ENCODE data around the gene ANO1.

ANO1 gene

GRCh38 chr11:70144262-70144661, 66.1 kb downstream of the ANO1 start:
- no peak for ATAC-seq
- TF ChIP-seq, protein P1, sequence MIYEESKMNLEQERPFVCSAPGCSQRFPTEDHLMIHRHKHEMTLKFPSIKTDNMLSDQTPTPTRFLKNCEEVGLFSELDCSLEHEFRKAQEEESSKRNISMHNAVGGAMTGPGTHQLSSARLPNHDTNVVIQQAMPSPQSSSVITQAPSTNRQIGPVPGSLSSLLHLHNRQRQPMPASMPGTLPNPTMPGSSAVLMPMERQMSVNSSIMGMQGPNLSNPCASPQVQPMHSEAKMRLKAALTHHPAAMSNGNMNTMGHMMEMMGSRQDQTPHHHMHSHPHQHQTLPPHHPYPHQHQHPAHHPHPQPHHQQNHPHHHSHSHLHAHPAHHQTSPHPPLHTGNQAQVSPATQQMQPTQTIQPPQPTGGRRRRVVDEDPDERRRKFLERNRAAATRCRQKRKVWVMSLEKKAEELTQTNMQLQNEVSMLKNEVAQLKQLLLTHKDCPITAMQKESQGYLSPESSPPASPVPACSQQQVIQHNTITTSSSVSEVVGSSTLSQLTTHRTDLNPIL (CRISPR knock-in tag; IDR thresholded peaks at IDR 0.05; ENCODE audit: low read depth) = no peak
- TF ChIP-seq ZFP3 (CRISPR knock-in tag; IDR thresholded peaks at IDR 0.05) (no peak), POU6F1 (CRISPR knock-in tag; IDR thresholded peaks at IDR 0.05; ENCODE audit: borderline replicate concordance, low read depth) (no peak), ARNTL (CRISPR knock-in tag; IDR thresholded peaks at IDR 0.05; ENCODE audit: borderline replicate concordance, low read depth) (no peak), GLIS3 (CRISPR knock-in tag; IDR thresholded peaks at IDR 0.05) (no peak), ZFP30 (CRISPR knock-in tag; IDR thresholded peaks at IDR 0.05) (no peak), OSR1 (CRISPR knock-in tag; IDR thresholded peaks at IDR 0.05) (no peak), ZNF70 (CRISPR knock-in tag; IDR thresholded peaks at IDR 0.05) (no peak), PATZ1 (CRISPR knock-in tag; IDR thresholded peaks at IDR 0.05; ENCODE audit: borderline replicate concordance) (no peak), PPARA (CRISPR knock-in tag; IDR thresholded peaks at IDR 0.05; ENCODE audit: borderline replicate concordance) (no peak), CSRNP3 (CRISPR knock-in tag; IDR thresholded peaks at IDR 0.05) (no peak), RARB (CRISPR knock-in tag; IDR thresholded peaks at IDR 0.05) (no peak), CSDC2 (CRISPR knock-in tag; IDR thresholded peaks at IDR 0.05) (no peak), ZNF565 (CRISPR knock-in tag; conservative IDR thresholded peaks at IDR 0.05; ENCODE audit: low read depth) (no peak), BACH2 (CRISPR knock-in tag; IDR thresholded peaks at IDR 0.05; ENCODE audit: borderline replicate concordance) (no peak), ESRRG (CRISPR knock-in tag; IDR thresholded peaks at IDR 0.05) (no peak), ISL1 (CRISPR knock-in tag; IDR thresholded peaks at IDR 0.05) (no peak), TOX (CRISPR knock-in tag; IDR thresholded peaks at IDR 0.05; ENCODE audit: borderline replicate concordance) (no peak), TCF4 (CRISPR knock-in tag; IDR thresholded peaks at IDR 0.05; ENCODE audit: borderline replicate concordance) (no peak), ZNF8 (CRISPR knock-in tag; IDR thresholded peaks at IDR 0.05) (no peak)

DNA sequence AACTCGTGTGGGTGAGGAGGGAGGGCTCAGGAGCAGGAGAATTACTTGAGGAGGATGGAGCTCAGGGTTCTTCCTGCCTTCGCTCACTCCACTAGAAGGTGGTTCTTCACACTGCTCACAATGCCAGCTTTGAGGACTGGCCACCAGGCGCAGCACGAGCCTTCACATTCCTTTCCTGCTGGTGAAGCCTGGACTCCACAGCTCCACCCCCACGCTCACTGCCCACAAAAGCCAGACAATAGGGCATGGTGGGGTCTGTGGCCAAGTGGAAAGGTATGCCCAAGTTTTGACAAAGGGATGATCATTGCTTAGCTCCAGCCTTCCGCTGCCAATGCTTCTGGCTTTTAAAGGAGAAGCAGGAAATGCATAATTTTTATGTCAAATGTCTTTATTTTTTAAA, 67.0 kb downstream of the ANO1 start:
- ATAC-seq = 0 out of 3 replicates have a peak, but pooled peaks have one; percentile 33

GRCh38 chr11:70145841-70146240, 67.7 kb downstream of the ANO1 start:
- ATAC-seq = no peak
- TF ChIP-seq ZC3H10 (CRISPR knock-in tag; IDR thresholded peaks at IDR 0.05) (no peak), ESRRG (CRISPR knock-in tag; IDR thresholded peaks at IDR 0.05) (no peak), TOX (CRISPR knock-in tag; IDR thresholded peaks at IDR 0.05; ENCODE audit: borderline replicate concordance) (no peak), RARB (CRISPR knock-in tag; IDR thresholded peaks at IDR 0.05) (no peak), ARNTL (CRISPR knock-in tag; IDR thresholded peaks at IDR 0.05; ENCODE audit: borderline replicate concordance, low read depth) (no peak), ZFP3 (CRISPR knock-in tag; IDR thresholded peaks at IDR 0.05) (no peak), GLIS3 (CRISPR knock-in tag; IDR thresholded peaks at IDR 0.05) (no peak), ZNF8 (CRISPR knock-in tag; IDR thresholded peaks at IDR 0.05) (no peak), ZFP30 (CRISPR knock-in tag; IDR thresholded peaks at IDR 0.05) (no peak), PPARA (CRISPR knock-in tag; IDR thresholded peaks at IDR 0.05; ENCODE audit: borderline replicate concordance) (no peak), POU6F1 (CRISPR knock-in tag; IDR thresholded peaks at IDR 0.05; ENCODE audit: borderline replicate concordance, low read depth) (no peak), ZNF70 (CRISPR knock-in tag; IDR thresholded peaks at IDR 0.05) (no peak), TCF4 (CRISPR knock-in tag; IDR thresholded peaks at IDR 0.05; ENCODE audit: borderline replicate concordance) (no peak), TSHZ2 (CRISPR knock-in tag; IDR thresholded peaks at IDR 0.05) (no peak), SNAI2 (CRISPR knock-in tag; IDR thresholded peaks at IDR 0.05) (no peak)
- TF ChIP-seq, protein P1 (CRISPR knock-in tag; IDR thresholded peaks at IDR 0.05; ENCODE audit: low read depth) = no peak

More for the DNA sequence above, 67.0 kb downstream of the ANO1 start:
- no peak for TF ChIP-seq GLIS3 (CRISPR knock-in tag; IDR thresholded peaks at IDR 0.05)

Data from SK-N-SH treated with all-trans-retinoic acid at 6 μM for 48 hours (cell line).